GM10847 (cell line): Measurements from ENCODE around the gene RAP2A.

Source experiments
- POLR2A ChIP-seq: IDR thresholded peaks from 2 replicates; pipeline ENCODE4 v1.6.1; 2011; ENCODE audit not compliant: insufficient read length; ENCODE audit errors: extremely low read depth

Gene RAP2A

DNA sequence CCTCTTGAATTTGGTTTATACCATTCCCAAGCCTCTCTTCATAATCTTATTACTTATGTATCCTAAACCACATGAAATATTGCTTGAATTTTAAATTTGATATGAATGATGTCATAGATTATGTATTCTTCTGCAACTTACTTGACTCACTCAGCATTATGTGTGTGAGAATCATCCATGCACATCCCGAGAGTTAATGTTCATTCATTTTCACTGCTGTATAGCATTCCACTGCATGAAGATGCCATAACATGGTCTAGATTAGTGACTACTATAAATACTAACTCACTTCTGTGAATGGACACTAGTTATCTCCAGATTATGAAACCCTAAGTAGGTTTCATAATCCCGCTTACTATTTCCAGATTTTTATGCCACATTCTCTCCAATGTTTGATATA is 25.0 kb upstream of the RAP2A start:
- TF ChIP-seq POLR2A = no peak

DNA sequence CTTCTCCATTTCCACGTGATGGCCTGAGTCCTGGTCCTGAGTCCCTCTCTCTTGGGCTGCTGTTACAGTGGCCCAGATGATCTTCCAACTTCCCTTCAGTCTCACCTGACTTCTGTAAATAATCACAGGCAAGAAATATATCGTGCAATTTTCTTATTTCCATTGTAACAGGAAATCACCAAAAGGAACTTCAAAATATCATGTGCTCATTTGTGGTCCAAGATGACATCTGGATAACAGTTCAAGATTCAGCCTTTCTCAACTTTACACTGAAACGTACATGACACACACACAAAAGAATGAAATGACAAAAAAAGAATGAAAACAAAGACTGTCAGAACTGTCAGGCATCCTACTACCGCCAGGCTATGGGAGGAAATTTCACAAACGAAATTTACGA is 22.0 kb upstream of the RAP2A start:
- TF ChIP-seq POLR2A = no peak

DNA sequence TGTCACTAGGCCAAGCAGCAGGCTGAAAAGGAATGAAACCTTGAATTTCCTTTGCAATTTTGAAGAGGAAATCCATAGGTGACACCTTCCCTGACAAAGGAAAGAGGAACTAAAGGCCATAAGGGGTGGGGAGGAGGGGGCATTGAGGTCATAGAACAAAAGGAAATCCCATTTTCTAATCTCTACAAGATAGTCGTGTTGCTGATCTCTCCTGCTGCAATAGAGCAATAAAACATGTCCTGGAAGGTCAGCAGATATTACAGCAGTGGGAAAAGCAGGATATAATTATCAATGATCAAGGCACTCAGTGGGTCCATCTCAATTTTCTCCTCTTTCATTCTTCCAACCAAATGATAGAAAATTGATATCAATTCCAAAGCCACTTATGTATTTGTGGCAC is 20.3 kb upstream of the RAP2A start:
- TF ChIP-seq POLR2A = no peak

DNA sequence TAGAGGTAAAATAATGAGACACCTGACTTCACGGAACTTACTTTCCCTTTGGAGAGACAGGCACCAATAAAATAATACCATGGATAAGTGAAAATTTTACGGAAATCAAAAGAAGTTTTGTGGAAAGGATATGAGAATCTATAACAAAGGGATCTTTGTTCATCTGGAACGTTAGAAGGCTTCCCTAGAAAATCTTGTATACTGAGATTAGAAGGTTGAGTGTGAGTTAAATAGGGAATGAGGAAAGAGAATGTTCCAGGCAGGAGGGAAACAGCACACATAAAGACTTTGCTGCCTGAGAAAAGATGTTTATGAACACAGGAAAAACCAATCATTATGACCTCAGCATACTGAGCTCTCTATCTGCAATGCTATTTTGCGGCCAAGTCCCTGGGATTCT is 19.6 kb upstream of the RAP2A start:
- TF ChIP-seq POLR2A = no peak

DNA sequence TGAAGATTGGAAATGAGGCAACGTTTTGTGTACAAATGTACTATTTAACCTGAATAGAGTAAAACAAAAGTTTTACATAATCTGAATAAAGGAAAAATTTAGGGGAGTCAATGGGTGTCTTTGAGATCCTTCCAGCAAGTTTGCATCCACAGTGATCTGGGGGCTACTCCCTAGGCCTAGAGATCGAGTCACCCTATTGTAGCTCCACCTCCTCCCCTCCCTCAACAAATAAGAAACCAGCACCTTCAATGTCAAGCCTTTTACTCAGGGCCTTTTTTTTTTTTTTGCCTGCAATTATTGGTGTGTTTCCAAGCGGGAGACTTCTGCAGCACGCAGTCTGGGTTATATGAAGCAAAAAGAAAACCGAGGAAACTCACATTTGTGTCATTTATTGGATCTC is 16.3 kb upstream of the RAP2A start:
- no peak for TF ChIP-seq POLR2A

DNA sequence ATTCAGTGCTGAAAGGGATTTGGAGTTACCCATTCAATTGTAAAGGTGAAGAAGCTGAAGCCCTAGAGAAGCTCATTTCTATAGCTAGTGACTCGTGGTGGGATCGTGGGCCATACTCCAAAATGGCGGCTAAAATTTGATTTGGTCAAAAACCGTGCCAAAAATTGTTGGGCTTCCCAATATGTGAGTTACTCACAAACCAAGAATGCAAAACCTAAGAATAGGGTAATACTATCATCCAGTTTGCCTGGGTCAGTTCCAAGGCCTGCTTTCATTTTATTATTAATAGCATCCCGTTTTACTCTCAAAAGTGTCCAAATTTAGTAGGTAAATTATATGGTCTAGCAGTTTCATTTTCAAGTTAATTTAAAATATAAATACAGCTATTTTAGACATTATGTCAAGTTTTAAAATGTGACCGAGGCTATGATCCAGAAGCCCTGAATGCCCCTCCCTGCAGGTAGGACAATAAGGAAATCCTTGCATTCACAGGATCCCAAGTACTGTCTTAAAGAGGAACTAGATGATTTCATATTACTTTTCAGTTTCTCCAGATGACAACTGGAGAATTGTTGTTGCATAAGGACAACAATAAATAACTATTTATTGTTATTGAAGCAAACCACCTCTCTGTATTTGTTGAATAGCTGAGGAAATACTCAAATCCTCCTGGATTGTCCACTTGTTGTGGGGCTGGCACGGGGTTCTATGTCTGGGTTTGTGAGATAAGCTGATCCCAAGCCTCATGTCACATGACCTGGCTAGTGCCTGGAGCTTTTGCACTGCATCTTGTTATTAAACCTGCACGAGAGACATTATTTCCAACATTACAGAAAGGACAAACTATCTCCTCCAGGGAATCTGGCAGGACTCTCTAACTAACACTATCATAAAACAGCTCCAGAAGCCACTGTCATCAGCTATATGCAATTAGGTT is 11.6 kb upstream of the RAP2A start:
- TF ChIP-seq POLR2A = no peak

DNA sequence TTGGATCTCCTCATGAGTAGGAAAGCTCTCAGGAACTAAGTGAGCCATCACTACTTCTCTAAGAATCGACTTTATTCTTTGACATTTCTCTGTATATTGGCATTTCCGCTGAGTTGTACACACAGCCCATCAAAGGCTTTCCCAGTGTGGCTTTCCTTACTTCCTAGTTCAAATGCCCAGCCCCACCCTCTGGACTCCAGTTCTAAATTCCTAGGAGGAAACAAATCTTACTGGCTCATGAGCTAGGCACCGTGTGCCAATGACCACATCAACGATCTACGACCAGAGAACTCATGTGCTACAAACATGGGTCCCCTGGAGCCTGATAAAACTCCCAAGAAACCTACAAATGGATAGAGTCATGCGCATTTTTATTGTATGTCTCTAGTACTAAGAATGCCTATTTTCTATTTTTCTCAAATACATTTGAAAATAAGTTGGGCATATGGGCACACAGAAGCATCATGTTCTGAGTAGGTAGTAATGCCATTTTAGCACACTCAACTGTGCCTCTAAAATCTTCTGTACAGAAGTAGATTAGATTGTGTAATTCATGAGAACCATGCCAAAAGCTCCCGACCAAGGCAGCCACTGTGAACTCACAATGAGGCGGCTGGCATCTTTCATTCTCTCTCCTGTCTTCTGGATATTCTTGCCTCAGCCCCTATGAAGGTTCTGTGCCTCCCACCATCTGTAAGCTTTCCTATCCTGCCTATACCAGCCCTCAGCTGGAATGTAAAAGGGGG is 10.5 kb upstream of the RAP2A start:
- TF ChIP-seq POLR2A = no peak

DNA sequence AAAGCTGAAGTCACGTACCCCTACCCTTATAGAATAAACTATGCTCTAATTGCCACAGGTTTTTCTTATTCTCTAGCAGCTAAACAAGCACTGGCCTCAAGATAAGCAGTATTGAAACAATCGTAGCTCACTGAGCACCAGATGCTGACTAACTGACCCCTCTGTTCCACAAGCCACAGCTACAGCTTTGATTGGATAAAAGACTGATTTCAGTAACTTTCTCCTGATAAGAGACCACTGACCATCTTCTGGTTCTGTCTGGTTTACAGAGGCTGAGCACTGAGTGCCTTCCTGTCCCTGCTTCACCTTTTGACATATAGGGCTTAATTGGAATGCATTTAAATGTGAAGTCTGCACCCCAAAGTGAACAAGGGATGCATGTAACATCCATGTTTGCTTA is 8.4 kb upstream of the RAP2A start:
- no peak for TF ChIP-seq POLR2A

DNA sequence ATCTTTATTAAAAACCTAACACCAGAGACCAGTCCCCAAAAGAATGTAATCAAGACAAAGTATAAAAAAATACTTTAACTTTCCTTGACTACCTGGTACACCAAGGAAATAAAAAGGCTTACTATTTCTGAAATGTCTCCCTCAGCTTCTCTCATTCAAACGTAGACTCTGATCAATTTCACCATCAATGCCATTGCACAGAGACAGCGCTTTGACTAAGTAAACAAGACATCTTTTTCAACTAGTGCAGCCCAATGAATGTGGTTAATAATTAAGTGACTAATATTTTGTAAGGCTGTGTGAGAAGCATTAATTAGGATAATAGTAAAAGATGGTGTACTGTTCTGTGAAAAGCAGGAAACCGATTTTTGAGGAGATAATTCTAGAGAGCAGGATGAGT is 7.3 kb upstream of the RAP2A start:
- TF ChIP-seq POLR2A = no peak

DNA sequence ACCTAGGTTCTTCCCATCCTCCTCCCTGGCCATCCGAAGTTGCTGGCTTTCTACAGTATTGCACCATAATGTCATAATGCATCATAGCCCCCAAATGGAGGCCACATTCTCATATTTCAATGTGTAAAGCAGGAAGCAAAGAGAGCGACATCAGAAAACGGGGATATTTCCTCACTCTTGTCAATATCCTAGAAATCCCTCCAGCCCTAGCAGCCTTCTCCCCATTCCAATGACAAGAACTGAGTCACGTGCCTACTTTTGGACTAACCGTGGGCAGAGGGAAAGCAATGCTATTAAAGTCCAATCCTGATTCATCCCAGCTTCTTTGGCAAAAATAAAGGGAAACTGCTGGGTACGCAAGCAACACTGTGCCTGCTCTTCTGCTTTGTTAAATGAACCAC is 4.3 kb upstream of the RAP2A start:
- TF ChIP-seq POLR2A = no peak

DNA sequence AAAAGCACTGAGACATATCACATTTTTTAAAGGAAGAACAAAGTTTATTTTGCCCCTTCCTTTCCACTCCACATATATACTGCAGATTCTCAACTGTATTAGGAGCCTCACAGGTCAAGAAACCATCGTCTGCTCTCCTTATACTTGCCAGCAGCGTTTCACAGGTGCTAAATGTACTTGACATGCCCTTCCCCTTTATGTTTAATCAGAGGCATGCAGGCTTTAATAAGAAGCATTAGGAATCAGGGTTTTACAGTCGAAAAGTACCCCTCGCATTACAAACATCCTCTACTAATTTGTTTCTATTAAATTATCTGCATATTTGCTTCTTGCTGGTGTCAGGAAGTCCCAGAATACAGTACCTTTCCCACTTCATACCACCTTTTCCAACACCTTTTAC is 3.7 kb upstream of the RAP2A start:
- TF ChIP-seq POLR2A = no peak

DNA sequence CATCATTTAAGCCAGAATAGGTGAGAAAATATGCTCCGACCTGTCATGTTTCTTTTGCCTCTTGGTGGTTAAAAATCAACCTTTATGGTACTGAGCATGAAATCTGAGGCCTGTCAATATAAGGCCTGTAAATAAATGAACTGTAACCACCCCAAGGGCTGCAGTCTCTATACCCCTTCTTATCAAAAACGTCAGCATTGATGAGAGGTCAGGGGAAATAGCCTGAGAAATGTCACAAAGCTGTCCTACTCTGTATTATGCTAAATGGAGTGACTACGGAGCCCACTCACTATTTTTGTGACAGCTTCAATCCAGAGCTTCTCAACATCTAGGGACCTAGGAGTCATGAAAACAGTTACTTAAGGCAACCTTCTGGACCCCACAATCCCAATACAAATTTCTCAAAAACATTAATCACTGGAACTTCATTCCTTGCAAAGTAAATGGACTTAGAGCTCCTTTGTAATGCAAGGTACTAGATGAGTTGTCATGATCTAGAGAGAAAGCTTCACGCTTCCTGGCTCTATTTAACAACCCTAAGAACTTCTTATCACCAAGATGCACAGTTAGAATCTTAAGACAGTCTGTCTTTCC is 2.7 kb upstream of the RAP2A start:
- no peak for TF ChIP-seq POLR2A

DNA sequence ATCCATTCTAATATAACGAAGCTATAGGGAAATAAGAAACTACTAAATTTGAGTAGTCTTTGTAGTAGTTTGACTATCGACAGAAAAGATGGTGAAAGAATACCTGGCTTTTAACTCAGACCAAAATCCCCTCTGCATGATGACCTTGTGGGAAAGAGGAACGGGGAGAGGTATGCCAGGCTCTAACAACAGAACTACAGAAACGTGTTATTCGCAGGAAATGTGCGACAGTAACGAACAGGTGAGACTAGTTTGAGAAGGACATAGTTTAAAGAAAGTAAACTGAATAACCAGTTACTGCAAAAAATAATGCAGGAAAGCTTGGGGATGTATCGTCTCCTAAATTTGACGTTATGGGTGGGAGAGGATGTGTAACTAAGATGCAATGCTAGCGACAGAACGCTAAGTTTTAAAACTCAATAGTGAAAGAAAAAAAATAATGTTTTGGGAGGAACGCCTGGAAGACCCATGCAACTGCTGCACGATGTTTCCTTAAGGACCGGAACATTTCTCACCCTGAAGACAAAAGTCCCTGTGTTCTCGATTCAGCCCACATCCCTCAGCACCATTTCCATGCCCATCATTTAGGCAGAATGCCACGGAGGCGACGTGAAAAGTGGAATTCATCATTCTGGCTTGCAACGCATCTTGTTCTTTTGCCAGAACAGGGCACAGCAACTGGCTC is 1.6 kb upstream of the RAP2A start:
- no peak for TF ChIP-seq POLR2A

DNA sequence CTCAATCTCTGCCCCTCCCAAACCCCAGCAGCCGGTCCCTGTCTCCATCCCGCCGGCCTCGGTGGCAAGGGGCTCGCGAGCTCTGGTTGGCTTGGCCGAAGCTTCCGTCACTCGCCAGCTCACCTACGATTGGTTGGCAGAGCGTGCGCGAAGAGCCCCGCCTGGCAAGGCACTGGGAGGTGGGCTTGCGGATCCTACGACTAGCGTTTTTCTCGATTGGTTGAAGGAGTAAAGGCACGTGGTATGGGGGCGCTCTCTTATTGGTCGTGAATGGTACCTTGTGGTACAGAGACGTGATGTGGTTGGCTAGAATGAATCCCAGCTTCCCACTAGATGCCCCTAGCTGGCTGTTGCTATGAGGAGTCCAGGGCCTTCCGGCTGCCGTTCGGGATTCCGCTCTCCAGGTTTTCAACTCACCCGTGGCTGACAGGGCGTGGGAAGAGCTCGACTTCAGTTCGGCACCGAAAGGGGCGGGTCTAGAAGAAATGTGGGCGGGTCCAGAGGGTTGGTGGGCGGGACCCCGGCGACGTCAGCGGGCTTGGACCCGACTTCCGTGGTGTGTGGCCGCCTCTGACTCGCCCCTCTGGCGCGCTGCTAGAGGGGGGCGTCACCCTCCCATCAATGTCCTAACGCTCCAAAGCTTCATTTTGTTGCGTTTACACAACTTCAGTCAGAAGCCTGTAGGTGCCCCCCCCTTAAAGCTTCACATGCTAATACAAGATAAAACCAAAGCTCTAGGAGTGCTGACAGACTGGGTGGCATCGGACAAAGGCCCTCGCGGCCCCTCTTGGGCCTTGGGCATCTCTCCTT is 847 bp upstream of the RAP2A start:
- peak; percentile 69 for TF ChIP-seq POLR2A
